PFSK-1 (cell line): ENCODE results near the gene FMNL2.

Experiments used
- FOXP2 ChIP-seq: optimal IDR thresholded peaks from 2 replicates; pipeline ENCODE3; 2011; ENCODE audit warnings: borderline replicate concordance, control low read depth, inconsistent platforms; ENCODE audit not compliant: insufficient read depth; ENCODE audit errors: extremely low read length, extremely low read depth
- POLR2AphosphoS5 ChIP-seq: IDR thresholded peaks from 2 replicates; pipeline ENCODE4 v1.6.1; 2012; ENCODE audit warnings: low read depth, mild to moderate bottlenecking, control low read depth, low read length, moderate library complexity
- REST ChIP-seq, 2 experiments: IDR thresholded peaks; 2 replicates each; pipeline versions ENCODE4 v1.6.1 to v1.8.0; 2011 to 2012; ENCODE audit warnings: low read depth in 2 of 2, low read length in 2 of 2, control low read depth in 1 of 2, inconsistent platforms in 1 of 2, mild to moderate bottlenecking in 1 of 2, moderate library complexity in 1 of 2; ENCODE audit not compliant: insufficient read depth in 1 of 2
- SIN3A ChIP-seq: IDR thresholded peaks from 2 replicates; pipeline ENCODE4 v1.6.1; 2012; ENCODE audit warnings: mild to moderate bottlenecking, low read length, moderate library complexity, borderline replicate concordance; ENCODE audit not compliant: insufficient read depth
- TAF1 ChIP-seq: IDR thresholded peaks from 2 replicates; pipeline ENCODE4 v1.6.1; 2012; ENCODE audit warnings: low read length, control low read depth, borderline replicate concordance; ENCODE audit not compliant: insufficient read depth

FMNL2 gene

DNA sequence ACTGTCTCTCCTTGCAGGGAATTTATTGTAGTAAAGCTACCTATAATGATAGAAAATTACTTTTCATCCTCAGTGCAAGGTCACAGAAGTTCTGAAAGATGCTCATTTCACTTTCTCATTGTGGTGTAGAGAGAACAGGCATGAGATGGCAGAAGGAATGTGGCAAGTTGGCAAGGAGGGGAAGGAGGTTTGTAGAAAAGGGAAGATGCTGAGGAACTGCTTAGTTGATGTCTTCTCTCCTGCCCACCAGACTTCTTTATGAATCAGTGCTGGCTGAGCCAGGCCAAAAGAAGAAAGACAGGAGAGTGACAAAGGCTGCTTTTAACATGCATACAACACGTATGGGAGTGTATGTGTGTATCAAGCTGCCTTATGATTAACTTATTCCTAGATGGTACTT is 217.9 kb downstream of the FMNL2 start:
- no peak for TF ChIP-seq SIN3A
- no peak for TF ChIP-seq FOXP2
- no peak for TF ChIP-seq POLR2AphosphoS5
- no peak for TF ChIP-seq TAF1
- no peak for TF ChIP-seq REST (IDR thresholded peaks at IDR 0.05; ENCODE audit: insufficient read depth in 1 of 2, low read depth in 2 of 2, low read length in 2 of 2)

DNA sequence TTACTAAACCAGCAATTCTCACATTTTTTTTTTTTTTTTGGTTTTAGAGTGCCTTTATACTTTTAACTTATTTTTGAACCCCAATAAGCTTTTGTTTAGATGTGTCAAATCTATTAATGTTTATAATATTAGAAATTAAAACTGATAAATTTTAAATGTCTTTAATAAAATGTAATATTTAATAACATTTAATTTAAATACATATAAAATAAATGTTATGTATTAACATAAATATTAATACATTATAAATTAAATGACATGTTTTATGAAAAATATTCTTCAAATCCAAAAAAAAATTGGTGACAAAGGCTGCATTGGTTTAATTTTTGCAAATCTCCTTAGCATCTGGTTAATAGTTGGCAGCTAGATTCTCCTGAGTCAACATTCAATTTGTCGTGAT is 218.5 kb downstream of the FMNL2 start:
- TF ChIP-seq FOXP2, result no peak
- TF ChIP-seq POLR2AphosphoS5, result no peak

DNA sequence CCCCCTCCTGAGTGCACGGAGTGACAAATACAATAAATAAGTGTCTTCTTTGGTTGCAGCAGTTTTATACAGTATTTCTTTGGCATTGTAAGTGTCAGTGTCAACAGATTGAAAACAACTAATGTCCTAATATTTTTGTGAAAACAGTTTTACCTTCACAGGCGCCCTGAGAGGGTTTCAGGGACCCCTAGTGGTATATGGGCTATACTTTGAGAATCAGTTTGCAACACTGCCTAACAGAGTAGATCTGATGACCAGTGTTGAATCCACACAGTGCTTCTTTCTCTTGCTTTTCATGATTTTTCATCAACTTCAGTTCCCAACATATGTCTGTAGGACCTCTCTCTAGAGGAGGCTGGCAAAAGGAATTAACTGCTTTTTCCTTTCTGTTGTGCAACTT is 220.1 kb downstream of the FMNL2 start:
- TF ChIP-seq SIN3A (no peak), REST (IDR thresholded peaks at IDR 0.05; ENCODE audit: insufficient read depth in 1 of 2, low read depth in 2 of 2, low read length in 2 of 2) (no peak), TAF1 (no peak), POLR2AphosphoS5 (no peak), FOXP2 (no peak)

DNA sequence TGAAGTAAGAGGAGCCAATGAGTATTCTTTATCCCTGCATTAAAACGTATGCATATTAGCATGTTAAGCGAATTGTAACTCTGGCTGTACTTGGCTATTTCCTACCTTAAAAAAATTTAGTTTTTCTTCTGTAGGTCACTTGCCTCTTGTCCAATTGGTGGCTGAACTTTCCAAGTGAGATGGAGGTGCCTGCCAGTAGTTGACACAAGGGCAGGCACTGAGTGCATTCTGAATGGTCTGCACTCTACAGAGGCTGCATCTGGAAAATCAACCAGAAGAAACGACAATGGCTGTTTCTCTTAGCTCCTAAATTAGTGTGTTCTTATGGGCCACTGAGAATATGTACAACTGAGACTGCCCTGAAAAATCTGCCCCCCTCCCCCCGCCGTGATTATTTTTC is 221.5 kb downstream of the FMNL2 start:
- no peak for TF ChIP-seq REST (IDR thresholded peaks at IDR 0.05; ENCODE audit: insufficient read depth in 1 of 2, low read depth in 2 of 2, low read length in 2 of 2)
- no peak for TF ChIP-seq POLR2AphosphoS5
- TF ChIP-seq TAF1, result no peak
- TF ChIP-seq SIN3A, result no peak
- TF ChIP-seq FOXP2, result no peak

DNA sequence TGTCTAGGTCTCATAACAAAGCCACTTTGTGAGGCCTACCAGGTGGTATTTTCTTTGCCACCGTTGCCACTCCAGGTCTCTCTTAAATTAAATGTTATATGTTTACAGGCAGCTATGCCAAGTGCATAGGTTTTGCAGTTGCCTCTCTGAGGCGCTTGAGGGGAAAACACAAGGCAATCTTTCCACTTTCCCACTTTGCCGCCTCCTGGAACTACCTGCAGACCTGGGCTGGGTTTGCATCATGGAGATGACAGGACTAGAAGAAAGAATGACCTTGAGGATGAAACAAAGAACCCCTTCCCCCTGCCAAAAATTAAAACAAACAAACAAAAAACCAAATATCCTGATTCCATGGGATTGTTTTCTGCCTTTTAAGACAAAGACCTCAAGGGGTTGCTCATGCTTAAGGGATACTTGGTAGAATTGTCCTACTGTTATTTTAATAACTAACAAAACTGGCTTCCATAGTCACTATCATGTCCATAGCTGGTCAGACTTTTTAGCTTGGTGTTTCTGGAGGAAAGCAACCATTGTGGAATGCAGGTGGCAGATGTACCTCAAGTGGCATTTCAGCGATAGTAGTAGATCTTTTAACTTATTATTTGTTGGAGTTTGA is 222.4 kb downstream of the FMNL2 start:
- TF ChIP-seq FOXP2 (no peak), TAF1 (no peak), POLR2AphosphoS5 (no peak), SIN3A (no peak)

DNA sequence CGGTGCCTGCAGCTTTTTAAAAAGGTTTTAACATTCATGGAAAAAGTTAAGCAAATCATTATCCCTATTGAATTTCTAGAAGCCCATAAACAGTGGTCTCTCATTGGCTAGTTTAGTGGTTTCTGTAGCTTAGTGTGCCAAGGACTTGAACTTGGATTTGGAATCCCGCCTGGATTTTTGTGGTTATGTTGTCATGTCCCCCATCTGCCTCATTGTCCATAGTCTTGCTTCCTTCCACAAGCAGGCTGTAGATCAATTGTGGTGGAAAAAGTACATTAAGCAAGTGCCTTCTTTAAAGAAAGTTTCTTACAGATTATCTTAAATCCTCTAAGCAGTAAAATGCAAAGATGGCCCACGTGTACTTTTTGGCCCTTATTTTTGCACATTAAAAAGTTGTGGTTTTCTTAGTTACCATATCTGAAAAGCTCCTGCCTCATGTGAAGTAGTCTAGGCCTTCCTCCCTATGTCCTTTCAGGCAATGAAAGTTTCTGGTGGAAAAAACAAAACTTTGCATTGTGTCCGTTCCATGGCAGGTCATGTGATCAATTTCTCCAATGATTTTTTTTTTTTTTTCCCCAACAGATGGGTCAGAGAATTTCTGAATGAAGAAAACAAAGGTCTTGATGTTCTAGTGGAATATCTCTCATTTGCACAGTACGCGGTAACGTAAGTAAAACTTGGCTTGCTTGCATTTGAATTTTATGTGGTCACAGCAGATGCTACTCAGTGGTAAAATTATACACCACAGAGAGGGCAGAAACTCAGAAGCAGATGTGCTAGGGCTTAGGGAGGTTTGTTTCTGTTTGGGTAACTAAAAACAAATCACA is 223.4 kb downstream of the FMNL2 start:
- TF ChIP-seq FOXP2, result no peak
- TF ChIP-seq REST (IDR thresholded peaks at IDR 0.05; ENCODE audit: insufficient read depth in 1 of 2, low read depth in 2 of 2, low read length in 2 of 2), result no peak
